MV-4-11 (cell line): ENCODE results near the gene DIS3L2.
"Not testable (repeated sequence)": the region's sequence is repeated elsewhere in the genome, so short reads cannot be mapped to it uniquely, and the experiment has no call there.

Experiments
- DNase-seq: peaks from one replicate; lab custom pipeline; 2025; lab: John Stamatoyannopoulos, UW

Gene DIS3L2

GRCh38 chr2:232321156-232321816, 359.8 kb downstream of the DIS3L2 start:
- no peak for DNase-seq

DNA sequence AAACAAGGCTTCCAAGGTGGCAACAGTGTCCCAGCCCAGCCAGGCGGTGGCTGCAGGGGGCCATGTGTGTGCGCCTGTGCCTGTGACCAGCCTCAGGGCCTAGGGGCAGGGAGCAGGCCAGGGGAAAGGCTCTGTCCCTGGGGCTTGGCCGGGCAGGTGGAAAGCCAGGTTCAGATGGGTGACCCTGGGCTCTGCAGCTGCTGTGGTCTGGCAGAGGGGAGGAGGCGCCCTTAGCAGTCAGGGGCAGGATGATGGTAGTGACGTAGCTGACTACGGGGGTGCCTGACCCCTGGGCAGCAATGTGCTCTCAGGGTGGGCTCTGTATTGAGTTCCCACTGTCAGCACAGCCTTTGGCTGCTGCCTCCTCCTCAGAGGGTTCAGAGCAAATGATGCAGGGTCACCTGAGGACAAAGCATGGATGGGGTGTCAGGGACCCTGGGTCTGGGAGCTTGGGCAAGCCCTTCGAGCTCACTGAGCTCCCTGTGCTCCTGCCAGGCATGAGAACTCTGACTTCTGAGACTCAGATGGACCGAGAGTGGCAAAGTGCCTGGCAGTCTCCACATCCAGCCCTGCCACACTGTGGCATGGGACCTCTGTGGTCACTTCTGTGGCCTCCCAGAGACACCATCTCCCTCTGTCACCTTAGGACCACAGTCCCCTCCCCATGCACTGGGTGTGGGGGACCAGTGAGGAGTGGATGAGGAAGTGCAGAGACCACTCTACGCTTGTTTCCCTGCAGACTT, 360.5 kb downstream of the DIS3L2 start:
- DNase-seq = no peak

GRCh38 chr2:232322560-232323327, 361.2 kb downstream of the DIS3L2 start:
- DNase-seq = no peak

GRCh38 chr2:232323328-232323650, 361.8 kb downstream of the DIS3L2 start:
- no peak for DNase-seq

DNA sequence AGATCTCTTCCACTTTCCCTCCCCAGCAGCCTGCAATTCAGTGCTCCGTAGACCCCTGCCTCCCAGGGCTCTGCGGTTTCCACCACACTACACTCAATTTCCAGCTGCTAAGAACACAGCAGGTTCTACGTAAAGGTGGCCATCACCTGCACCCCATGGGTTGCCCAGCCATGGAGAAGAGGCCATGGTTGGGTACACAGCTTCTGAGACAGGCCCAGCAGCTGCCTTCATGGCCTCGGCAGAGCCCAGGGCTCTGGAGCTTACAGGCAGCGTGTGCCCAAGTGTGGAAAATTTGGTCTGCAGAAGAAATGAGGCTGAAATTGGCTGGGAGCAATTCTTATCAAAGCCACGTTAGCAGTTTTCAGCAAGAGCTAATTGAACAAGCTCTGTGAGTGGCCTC, 362.5 kb downstream of the DIS3L2 start:
- not testable (repeated sequence) for DNase-seq

DNA sequence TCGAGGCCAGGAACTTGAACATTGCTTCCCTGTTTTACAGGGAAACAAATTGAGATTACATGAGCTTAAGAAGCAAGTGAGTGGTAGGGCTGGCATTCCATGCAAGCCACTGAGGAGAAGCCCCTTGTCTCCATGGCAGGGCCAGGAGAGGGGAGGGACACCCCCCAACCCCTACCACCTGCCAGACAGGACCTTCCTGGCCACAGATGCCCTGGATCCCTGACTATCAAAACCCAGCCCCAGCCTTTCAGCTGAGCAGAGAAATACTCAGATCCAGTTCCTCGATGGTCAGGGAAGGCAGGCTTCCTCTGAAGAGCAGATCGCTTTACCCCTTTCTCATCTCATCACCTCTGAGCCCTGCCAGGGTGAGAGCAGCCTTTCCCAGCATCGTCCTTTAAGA, 363.3 kb downstream of the DIS3L2 start:
- no peak for DNase-seq

DNA sequence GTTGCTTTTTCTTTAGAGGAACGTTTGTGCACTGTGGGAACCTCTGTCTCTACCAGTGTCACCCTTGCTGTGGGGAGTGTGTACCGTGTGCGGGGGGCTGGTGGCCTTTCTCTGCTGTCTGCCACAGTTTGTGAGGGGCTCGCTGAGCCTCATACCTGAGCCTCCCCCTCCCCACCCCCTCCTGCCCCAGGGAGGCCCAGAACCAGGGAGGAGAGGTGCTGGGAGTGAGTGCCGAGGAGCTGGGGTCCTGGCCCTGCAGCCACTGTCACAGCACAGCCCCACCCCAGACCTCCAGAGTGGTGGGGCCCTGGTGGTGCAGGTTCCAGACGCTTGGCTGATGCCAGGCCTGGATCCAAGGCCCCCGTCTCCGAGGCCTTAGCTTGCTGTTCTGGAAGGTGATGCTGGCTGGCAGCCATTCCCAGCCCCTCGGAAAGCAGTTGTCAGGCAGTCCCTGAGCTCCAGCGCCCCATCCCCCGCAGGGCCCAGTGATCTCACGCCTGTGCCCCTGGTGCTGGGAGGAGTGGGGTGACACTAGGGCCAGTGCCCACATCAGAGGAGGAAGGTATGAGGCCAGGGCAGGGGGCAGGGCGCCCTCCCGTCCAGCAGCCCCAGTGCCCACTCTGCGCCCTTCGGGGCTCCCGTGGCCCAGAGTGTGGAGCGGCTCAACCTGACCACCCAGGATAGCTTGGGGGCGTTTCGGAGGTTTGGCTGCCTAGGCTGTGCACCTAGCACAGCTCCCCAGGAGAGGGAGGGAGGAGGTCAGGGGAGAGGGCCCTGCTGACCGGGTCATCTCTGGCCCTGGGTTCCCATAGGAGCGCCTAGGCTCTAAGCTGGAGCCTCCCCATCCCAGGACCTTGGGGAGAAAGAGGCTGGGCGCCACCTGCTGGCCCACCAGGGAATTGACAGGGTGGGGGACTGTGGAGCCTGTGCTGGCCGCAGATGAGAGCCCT, 364.1 kb downstream of the DIS3L2 start:
- peak; percentile 4 for DNase-seq

DNA sequence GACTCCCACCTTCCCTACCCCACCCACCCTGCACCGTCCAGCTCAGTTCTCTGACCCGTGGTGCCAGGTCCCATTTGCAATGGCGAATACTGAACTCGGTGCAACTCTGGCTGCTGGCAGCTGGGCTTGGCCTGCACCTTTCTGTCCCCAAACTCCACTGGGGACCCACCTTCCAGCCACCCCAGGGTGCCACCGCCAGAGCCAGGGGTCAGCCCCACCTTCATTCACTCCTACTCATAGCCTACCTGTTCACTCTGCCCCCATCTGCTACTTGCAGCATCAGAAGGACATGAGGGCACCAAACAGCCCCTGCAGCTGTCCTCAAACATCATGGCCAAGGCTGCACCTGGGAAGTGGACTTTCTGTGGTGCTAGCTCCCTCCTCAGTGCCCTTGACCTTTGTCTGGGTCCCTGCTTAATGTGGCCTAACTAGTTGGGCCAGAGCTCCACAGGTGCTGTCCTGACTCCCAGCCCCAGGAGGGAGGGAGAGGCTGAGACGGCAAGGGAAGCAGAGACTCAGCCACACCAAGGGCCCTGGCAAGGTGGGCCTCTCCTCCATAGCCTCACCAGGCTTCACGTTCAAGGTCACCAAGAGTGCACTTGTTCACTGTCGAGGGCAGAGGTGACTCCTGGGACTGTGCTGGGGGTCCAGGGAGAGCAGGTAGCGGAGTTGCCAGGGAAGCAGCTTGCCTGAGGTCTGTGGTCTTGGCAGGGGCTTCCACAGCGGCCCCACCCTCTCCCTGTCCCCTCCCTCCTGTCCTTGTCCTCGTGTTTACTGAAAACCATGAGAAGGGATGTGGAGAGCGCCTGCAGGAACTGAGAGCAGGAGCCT, 365.0 kb downstream of the DIS3L2 start:
- DNase-seq = not testable (repeated sequence)

DNA sequence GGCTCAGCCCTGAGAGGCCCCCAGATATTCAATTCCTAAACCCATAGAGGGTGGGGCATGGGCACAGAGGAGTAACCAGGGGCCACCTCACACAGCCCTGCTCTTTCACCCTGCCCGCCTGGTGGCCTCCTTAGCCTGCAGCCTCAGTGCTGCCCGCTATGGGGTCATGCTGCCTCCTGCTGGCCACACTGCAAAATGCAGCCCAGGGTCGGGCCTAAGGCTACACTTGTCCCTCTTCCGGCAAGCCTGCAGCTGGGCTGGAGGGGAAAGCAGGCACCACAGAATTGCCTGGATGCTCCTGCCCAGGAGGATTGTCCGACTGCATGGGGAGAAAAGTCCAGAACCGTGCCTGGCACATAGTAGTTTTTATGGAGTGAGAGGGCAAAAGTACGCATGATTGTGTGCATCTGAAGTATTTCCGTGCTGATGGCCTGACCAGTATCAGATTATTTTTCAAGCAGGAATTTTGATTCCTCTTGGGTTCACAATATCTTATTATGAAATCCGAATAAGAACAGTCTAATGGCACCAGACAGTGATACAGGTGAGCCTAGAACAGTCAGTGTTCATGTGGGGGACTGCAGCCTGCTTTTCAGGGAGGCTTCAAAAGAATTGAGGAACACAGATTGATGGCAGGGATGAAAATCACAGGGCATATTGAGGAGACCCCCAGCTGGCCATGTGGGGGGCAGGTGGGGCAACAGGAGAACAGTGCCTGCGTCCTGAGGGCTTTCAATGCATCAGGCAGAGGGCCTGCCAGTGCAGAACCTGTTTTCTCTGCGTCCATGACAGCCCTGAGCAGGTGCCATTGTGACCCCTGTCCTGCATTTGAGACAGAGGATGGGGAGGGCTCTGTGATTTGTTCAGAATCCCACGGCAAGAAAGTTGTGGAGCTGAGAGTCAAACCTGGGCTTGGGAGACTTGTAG, 365.9 kb downstream of the DIS3L2 start:
- peak; percentile 53 for DNase-seq

GRCh38 chr2:232328032-232328422, 366.5 kb downstream of the DIS3L2 start:
- no peak for DNase-seq

DNA sequence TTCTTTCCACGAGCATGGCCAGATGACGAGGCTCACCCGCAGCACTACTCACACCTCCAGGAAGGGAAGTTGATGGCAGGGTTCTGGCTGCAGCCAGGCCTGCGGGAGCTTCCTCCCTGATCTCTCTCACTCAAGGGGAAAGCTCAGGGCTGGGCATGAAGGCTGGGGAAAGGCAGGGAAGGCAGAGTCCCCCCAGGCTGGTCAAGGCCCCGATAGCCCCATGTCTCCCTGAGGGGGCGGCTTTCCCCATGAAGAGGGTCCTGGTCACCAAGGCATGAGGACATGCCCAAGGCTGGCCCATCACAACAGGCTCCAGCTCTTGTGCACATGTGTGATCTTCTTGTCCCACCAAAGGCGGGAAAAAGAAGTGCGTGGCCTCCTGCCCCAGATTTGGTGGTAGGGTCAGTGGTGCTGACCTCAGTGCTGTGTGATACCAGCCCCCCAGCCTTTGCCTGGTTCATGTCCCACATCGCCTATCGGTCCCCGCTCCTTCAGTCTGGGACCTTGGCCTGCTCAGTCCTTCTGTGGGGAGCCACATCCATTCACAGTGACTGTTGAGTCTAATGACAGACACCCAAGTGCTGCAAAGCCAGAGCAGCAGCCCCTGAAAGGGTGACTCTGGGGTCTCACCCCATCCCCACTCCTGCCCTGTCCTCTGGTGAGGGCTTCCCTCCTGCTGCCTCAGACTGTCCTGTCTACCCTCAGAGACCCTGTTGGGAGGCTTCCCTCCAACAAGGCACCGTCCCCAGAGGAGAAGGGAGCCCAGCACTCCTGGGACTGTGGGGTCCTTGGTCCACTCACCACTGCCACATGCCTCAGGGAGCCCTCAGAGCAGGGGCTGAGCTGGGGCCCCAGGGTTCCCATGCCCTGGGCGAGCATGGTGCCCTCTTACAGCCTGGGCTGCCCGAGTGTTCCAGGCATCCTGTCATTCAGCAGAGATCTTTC, 367.3 kb downstream of the DIS3L2 start:
- DNase-seq = no peak

GRCh38 chr2:232329716-232330067, 368.2 kb downstream of the DIS3L2 start:
- no peak for DNase-seq

DNA sequence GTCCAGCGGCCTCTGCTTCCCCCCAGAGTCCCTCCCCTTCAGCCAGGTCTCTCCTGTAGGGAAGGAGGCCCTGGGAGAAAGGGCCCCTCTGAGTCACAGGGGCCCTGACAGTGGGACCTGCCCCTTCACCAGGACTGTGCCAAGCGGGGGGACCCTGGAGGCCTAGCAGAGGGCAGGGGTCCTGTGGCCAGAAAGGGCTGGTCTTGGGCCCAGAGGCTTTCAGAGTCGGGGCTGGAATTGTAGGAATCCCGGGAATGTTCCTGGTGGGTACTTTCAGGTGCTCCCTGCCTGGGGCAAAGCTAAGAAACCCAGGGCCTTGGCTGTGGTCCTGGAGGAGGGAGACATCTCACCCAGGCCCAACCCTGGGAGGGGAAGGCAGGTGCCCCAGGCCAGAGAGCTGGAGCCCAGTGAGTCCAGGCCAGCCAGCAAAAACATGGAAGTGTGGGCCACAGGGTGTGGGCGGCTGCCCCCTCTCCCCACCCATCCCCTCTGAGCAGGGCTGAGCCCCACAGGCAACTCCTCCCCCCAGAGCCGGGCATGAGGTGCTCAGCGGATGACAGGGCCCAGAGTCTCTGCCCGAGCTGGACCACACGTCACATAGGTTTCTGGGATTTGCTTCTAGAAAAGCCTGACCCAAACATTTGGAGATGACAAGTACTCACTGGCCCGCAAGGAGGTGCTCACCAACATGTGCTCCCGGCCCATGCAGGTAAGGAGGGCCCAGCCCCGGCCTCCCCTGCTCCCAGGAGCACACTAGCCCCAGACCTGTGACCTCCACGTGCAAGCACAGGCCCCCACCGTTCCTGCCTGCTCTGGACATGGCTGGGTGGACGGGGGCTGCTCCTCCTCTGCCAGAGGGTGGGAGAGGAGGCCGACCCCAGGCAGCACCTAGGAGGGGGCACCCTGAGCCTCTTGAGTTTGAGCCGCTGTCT, 368.8 kb downstream of the DIS3L2 start:
- DNase-seq = no peak

DNA sequence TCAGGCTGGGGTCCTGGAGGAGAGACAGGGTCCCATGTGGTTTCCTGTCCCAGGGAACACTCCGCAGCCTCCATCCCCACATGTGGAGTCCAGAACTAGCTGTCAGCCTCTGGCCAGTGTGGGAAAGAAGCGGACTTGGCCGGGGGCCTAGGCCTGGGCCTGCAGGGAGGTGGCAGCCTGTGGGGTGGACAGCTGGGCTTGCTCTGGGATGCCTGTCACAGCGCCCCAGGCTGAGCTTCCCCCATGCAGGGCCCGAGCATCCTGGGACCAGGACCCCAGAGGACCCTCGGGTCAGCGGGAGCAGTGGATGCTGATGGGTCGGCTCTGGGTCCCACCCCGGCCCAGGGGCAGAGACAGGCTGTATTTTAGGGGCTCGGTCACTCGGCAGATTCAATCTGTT, 369.5 kb downstream of the DIS3L2 start:
- not testable (repeated sequence) for DNase-seq

GRCh38 chr2:232331641-232332040, 370.1 kb downstream of the DIS3L2 start:
- DNase-seq = not testable (repeated sequence)

DNA sequence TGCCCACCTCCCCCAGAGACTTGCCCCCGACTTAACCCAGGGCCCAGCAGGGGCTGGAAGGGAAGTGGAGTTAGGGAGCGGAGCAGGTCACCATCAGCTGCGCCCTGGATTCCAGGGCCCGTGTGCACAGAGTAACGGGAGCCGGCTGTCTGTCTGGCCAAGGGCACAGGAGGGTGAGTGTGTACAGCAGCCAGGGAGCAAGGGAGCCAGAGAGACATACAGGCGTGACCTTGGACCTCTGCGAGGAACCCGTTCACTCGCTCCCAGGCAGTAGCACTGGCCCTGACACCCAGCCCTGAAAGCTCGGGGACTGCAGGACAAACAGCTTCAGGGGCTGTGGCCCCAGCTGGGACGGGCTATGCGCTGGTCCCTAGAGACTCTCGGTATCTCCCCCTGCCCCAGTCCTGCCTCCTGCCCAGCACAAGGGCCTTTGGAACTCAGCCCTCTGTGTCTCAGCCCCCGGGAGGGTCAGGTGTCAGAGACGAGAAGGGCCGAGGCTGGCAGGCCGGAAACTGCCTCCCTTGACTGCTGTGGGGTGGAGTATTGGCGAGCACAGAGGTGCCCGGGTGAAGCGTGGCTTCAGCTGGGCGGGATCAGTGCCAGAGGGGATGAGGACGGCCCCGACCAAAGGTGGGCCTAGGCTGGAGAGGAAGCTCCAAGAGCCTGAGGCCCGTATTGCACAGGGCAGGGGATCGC, 370.9 kb downstream of the DIS3L2 start:
- not testable (repeated sequence) for DNase-seq

- no peak for DNase-seq
Measured at GRCh38 chr2:232332940-232333259, 371.4 kb downstream of the DIS3L2 start.
